Measurements from ENCODE around the gene TMEM191C.
"Not testable (repeated sequence)": the region's sequence is repeated elsewhere in the genome, so short reads cannot be mapped to it uniquely, and the experiment has no call there.

DNA sequence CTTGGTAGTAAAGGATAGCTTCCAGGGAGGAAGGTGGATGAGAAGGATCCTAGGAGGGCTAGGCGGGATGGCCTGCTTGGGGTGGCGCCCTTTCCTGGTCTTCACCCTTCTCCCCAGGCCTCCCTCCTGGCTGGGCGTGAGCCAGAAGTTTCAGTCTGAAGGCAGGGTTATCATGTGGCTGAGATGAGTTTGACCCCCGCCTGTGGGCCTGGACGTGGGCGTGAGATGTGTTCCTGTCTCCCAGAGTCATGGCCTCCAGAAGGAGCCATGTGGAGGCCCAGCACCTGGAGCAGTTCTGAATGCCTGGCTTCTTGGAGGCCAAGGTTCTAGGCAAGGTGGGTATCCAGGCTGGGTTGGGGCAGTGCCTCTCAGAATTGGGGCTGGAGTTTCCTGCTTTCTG lies 29.2 kb upstream of the TMEM191C start:
- TF ChIP-seq POLR2A (IDR thresholded peaks at IDR 0.05): not testable (repeated sequence)
- TF ChIP-seq, protein P1, sequence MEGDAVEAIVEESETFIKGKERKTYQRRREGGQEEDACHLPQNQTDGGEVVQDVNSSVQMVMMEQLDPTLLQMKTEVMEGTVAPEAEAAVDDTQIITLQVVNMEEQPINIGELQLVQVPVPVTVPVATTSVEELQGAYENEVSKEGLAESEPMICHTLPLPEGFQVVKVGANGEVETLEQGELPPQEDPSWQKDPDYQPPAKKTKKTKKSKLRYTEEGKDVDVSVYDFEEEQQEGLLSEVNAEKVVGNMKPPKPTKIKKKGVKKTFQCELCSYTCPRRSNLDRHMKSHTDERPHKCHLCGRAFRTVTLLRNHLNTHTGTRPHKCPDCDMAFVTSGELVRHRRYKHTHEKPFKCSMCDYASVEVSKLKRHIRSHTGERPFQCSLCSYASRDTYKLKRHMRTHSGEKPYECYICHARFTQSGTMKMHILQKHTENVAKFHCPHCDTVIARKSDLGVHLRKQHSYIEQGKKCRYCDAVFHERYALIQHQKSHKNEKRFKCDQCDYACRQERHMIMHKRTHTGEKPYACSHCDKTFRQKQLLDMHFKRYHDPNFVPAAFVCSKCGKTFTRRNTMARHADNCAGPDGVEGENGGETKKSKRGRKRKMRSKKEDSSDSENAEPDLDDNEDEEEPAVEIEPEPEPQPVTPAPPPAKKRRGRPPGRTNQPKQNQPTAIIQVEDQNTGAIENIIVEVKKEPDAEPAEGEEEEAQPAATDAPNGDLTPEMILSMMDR (IDR thresholded peaks at IDR 0.05): not testable (repeated sequence)
